Right lobe of liver (tissue), 6 donors: ENCODE data around the gene CLEC2D. TPM values are rescaled to one million over a fixed set of nuclear protein-coding genes. Genes with fewer than 3 reads are reported as not detected.

ENCODE experiments used
- ATAC-seq, 4 donors: fragments of 200-7000 bp; cut with Tn5 transposase; one replicate each; pipeline ENCODE4 v1.9.1; 2020; ENCODE audit warnings: mild to moderate bottlenecking in 4 of 4, moderate library complexity in 4 of 4
- DNase-seq, 3 donors: peaks; one replicate each; pipeline ENCODE4 v3.0.0-alpha.2; 2020
- H3K27ac ChIP-seq, 3 donors: fragments of 200-600 bp; one replicate each; pipeline ENCODE4 v1.8.0; 2022
- H3K27me3 ChIP-seq, 2 donors: fragments of 200-600 bp; one replicate each; pipeline ENCODE4 v1.8.0; 2022
- H3K36me3 ChIP-seq, 4 donors: fragments of 200-600 bp; sonication (generic) in 1 of 4; one replicate each; pipeline versions ENCODE4 v1.5.1 to v1.8.0; 2017 to 2022; ENCODE audit warnings: control low read depth in 1 of 4
- H3K4me1 ChIP-seq, 4 donors: fragments of 200-600 bp; sonication (generic) in 1 of 4; one replicate each; pipeline versions ENCODE4 v1.5.1 to v1.8.0; 2017 to 2022; ENCODE audit warnings: control low read depth in 1 of 4
- H3K4me3 ChIP-seq, 3 donors: fragments of 200-600 bp; one replicate each; pipeline ENCODE4 v1.8.0; 2022
- H3K9me3 ChIP-seq, 4 donors: fragments of 200-600 bp; sonication (generic) in 1 of 4; one replicate each; pipeline versions ENCODE4 v1.5.1 to v1.8.0; 2017 to 2022; ENCODE audit warnings: control low read depth in 1 of 4
- POLR2A ChIP-seq: fragments of 450-650 bp; IDR thresholded peaks from one replicate; pipeline ENCODE4 v1.6.1; 2017; ENCODE audit warnings: antibody characterized with exemption, mild to moderate bottlenecking
- WGBS: methylation state at CpG from one replicate; pipeline ENCODE4 v1.1.6; 2018; ENCODE audit warnings: low coverage, low lambda C conversion rate; ENCODE audit not compliant: insufficient coverage; ENCODE audit errors: missing lambda C conversion rate; 5-methylcytosine and 5-hydroxymethylcytosine counted together
- intact Hi-C, 2 donors: fragments of 100-400 bp; cut with DNase I; formaldehyde crosslinking; loops; one replicate each; pipeline versions ENCODE4 v1.11.2 to v1.14.1; 2022
- total RNA-seq, 6 experiments: library from RNA; depleted of rRNA in 2 of 6; stranded (reverse); fragments of >200 nt in 2 of 6; fragmentation: NEBNext Ultra II Directional in 3 of 6; extraction: Animal tissue kit (Norgen Biotek cat#: 25700) in 3 of 6; gene quantifications; one replicate each; pipeline versions ENCODE4 v1.1.0 to v1.2.4, GENCODE V29; 2016 to 2023
- TF ChIP-seq, protein P1 (sequence below), 4 donors: fragments of 200-600 bp in 3 of 4; fragments of 450-650 bp in 1 of 4; IDR thresholded peaks; one replicate each; pipeline versions ENCODE4 v1.5.1 to v1.8.0; 2016 to 2022; ENCODE audit warnings: antibody characterized with exemption in 4 of 4, mild to moderate bottlenecking in 2 of 4
- donor health status: DM: no; HTN: yes; CAD: no.
- donor health status: DM: no; HTN: no; CAD: no.
- donor health status: DM: no; HTN: no; CAD: no.
- donor health status: DM: no; HTN: yes; CAD: no.
- donor health status: DM: no; HTN: yes; CAD: no.

Gene CLEC2D
- total RNA-seq, 6 experiments from 2014 or later: 0.62 to 4.4 (median 1.6) TPM

DNA sequence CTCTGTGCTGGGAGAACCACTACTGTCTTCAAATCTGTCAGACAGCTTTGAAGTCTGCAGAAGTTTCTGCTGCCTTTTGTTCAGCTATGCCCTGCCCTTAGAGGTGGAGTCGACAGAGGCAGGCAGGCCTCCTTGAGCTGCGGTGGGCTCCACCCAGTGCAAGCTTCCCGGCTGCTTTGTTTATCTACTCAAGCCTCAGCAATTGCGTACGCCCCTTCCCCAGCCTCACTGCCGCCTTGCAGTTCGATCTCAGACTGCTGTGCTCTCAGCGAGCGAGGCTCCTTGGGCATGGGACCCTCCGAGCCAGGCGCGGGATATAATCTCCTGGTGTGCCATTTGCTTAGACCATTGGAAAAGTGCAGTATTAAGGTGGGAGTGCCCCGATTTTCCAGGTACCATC lies 36.7 kb upstream of the CLEC2D start:
- no peak for TF ChIP-seq POLR2A
- TF ChIP-seq, protein P1, sequence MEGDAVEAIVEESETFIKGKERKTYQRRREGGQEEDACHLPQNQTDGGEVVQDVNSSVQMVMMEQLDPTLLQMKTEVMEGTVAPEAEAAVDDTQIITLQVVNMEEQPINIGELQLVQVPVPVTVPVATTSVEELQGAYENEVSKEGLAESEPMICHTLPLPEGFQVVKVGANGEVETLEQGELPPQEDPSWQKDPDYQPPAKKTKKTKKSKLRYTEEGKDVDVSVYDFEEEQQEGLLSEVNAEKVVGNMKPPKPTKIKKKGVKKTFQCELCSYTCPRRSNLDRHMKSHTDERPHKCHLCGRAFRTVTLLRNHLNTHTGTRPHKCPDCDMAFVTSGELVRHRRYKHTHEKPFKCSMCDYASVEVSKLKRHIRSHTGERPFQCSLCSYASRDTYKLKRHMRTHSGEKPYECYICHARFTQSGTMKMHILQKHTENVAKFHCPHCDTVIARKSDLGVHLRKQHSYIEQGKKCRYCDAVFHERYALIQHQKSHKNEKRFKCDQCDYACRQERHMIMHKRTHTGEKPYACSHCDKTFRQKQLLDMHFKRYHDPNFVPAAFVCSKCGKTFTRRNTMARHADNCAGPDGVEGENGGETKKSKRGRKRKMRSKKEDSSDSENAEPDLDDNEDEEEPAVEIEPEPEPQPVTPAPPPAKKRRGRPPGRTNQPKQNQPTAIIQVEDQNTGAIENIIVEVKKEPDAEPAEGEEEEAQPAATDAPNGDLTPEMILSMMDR (IDR thresholded peaks at IDR 0.05): no peak
- Histone ChIP-seq H3K27me3 (no peaks in the 10 kb centered on the region), H3K4me3 (no peak overlapping the region), H3K4me1 (no peaks in the 10 kb centered on the region), H3K9me3 (no peaks in the 10 kb centered on the region), H3K27ac (no peak overlapping the region), H3K36me3 (no peaks in the 10 kb centered on the region)
- intact Hi-C loops: loop anchor here in 1 of 2 donors (5.0 kb wide), 1 partner anchor 75 kb away; no protein-coding TSS in a partner anchor
- 88% methylated on average over 4 of the region's 13 CpGs for WGBS
- DNase-seq (no peak), ATAC-seq (no peak)

DNA sequence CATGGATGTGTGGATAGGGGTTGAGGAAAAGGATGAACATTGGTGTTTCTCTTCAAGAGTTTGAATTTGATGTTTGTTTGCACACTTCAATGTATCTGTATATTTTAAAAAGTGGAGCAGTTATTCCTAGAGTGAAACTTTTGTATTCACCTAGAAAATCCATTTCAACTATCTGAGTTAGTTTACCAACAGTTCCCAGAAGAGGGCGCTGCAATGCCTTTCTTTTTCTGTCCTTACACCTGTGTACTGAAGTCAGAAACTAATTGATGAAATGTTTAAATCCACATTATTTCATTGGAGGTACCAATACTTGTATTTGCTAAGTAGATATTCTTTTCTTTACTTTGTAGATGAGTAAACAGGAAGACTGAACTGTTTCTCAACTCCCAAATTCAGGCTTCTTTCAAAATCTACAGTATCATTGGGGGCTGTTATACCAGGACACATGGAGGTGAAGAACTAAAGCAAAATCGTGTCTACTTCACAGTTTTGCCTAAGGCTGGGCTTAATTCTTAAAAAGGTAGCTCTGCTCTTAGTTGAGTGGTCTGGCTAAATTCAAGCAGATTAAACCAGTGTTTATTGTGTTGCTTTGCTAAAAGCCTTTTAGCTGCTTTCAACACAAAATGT lies 35.2 kb upstream of the CLEC2D start:
- no peaks in the 10 kb centered on the region for H3K4me1 ChIP-seq
- H3K27ac ChIP-seq: no peak overlapping the region
- no peaks in the 10 kb centered on the region for H3K36me3 ChIP-seq
- WGBS: 23% methylated on average over 2 of the region's 2 CpGs
- TF ChIP-seq POLR2A: no peak
- TF ChIP-seq, protein P1 (IDR thresholded peaks at IDR 0.05): peak; percentile 51 to 73 (median 70)
- H3K27me3 ChIP-seq: no peaks in the 10 kb centered on the region
- DNase-seq (no peak), ATAC-seq (peak in 3 of 4 donors; percentile 49 to 79 (median 70))
- no peaks in the 10 kb centered on the region for H3K9me3 ChIP-seq
- H3K4me3 ChIP-seq: no peak overlapping the region
- intact Hi-C loops: loop anchor here in 1 of 2 donors (5.0 kb wide), 1 partner anchor 73 kb away; no protein-coding TSS in a partner anchor

DNA sequence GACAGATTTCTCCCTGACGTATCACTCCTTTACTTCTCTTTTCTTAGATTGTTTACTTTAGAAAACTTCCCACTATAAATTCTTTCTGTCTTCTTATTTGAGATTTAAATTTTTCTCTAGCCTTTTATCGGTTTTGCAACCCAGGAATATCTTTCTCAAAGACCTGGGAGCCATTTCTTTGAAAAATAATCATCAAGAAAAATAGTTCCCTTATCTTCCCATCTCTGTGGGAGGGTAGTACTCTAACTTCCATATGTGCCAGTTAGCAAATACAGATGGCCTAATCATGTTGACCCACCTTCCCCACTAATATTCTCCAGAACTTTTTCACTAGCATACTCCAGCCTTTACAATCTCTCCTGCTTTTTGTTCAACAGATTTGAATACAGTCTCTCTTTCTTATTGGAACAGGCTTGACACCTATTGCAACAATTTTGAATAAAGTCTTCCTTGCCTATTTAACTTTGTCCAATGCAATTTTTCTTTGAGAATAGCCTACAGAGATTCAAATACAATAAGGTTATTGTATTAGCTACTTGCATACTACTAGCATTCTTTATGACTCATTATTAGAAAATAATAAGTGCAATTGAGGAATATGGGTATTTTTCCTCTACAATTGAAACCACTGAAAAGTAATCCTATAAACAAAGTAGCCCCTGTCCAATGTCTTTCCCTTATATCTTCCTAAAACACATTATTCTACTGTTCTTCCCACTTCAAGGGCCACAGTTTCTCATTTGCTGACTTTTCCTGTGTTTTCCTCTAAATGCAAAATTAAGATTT lies 34.4 kb upstream of the CLEC2D start:
- WGBS: 75% methylated on average over 2 of the region's 2 CpGs
- Histone ChIP-seq H3K9me3 (no peaks in the 10 kb centered on the region), H3K4me1 (no peaks in the 10 kb centered on the region), H3K27me3 (no peaks in the 10 kb centered on the region), H3K4me3 (no peak overlapping the region), H3K27ac (no peak overlapping the region), H3K36me3 (no peaks in the 10 kb centered on the region)
- no peak for ATAC-seq
- TF ChIP-seq, protein P1 (IDR thresholded peaks at IDR 0.05): no peak
- no peak for TF ChIP-seq POLR2A
- intact Hi-C loops: loop anchor here in 1 of 2 donors (5.0 kb wide), 1 partner anchor 72 kb away; no protein-coding TSS in a partner anchor
- no peak for DNase-seq

DNA sequence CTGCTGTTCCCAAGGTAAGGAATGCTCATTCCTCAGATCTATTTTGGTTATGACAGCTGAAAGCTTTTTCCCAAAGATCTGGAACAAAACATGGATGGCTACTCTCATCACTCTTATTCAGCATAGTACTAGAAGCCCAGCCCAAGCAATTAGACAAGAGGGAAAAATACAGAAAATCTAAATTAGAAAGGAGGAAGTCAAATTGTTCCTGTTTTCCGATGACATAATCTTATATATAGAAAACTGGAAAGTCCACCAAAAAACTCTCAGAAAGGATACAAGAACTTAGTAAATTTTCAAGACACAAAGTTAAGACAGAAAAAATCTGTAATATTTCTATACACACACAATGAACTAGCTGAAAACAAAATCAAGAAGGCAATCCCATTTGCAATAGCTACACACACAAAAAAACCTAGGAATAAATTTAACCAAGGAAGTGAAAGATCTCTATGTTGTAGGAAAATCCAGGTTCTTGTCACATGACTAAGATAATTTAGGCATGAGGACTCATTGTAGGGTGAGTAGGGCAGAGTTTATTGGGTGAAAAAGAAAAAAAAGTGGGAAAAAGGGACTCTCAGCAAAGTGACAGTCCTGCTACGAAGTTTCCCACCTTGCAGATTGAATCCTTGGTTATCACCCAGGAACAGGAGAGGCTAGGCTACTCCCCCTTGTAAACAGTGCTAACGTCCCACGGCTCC lies 33.2 kb upstream of the CLEC2D start:
- Histone ChIP-seq H3K4me3 (no peak overlapping the region), H3K9me3 (no peaks in the 10 kb centered on the region), H3K27ac (no peak overlapping the region), H3K4me1 (no peaks in the 10 kb centered on the region), H3K36me3 (no peaks in the 10 kb centered on the region), H3K27me3 (no peaks in the 10 kb centered on the region)
- TF ChIP-seq, protein P1 (IDR thresholded peaks at IDR 0.05): no peak
- TF ChIP-seq POLR2A: no peak
- no peak for DNase-seq
- intact Hi-C loops: no loop called here
- no peak for ATAC-seq
- WGBS: 77% methylated on average over 3 of the region's 4 CpGs
